ENCODE data around the gene PALM. TPM values are rescaled to one million over a fixed set of nuclear protein-coding genes. Genes with fewer than 3 reads are reported as not detected.

Gene PALM
- total and polyA plus RNA-seq, 9 of the 15 experiments (the other 6 are each of a cell fraction or from before 2014, with no cell fraction given), result 0.04 to 6.6 (median 1.7) TPM

GRCh38 chr19:685454-685931, 23.2 kb upstream of the PALM start:
- DNase-seq (ENCODE audit: extremely low read depth in 1 of 4, low spot score in 3 of 4), result no peak
- no peak for TF ChIP-seq ATF1 (CRISPR knock-in tag; IDR thresholded peaks at IDR 0.05)
- no peak for TF ChIP-seq ATF1 (tag; IDR thresholded peaks at IDR 0.05)
- no peak for TF ChIP-seq PHF8 (IDR thresholded peaks at IDR 0.05; ENCODE audit: borderline replicate concordance, low read length)
- no peak for TF ChIP-seq SUPT5H (IDR thresholded peaks at IDR 0.05)
- TF ChIP-seq, protein P1, sequence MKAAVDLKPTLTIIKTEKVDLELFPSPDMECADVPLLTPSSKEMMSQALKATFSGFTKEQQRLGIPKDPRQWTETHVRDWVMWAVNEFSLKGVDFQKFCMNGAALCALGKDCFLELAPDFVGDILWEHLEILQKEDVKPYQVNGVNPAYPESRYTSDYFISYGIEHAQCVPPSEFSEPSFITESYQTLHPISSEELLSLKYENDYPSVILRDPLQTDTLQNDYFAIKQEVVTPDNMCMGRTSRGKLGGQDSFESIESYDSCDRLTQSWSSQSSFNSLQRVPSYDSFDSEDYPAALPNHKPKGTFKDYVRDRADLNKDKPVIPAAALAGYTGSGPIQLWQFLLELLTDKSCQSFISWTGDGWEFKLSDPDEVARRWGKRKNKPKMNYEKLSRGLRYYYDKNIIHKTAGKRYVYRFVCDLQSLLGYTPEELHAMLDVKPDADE (conservative IDR thresholded peaks at IDR 0.05; ENCODE audit: control insufficient read depth, low read depth, low read length), result no peak
- TF ChIP-seq, protein P2, sequence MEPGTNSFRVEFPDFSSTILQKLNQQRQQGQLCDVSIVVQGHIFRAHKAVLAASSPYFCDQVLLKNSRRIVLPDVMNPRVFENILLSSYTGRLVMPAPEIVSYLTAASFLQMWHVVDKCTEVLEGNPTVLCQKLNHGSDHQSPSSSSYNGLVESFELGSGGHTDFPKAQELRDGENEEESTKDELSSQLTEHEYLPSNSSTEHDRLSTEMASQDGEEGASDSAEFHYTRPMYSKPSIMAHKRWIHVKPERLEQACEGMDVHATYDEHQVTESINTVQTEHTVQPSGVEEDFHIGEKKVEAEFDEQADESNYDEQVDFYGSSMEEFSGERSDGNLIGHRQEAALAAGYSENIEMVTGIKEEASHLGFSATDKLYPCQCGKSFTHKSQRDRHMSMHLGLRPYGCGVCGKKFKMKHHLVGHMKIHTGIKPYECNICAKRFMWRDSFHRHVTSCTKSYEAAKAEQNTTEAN (CRISPR knock-in tag; IDR thresholded peaks at IDR 0.05), result no peak
- no peak for TF ChIP-seq PCBP1 (IDR thresholded peaks at IDR 0.05; ENCODE audit: low read depth, low read length, poor library complexity, severe bottlenecking)
- peak; percentile 35; the same call in 1 of the 2 replicates for TF ChIP-seq ZBTB7A (IDR thresholded peaks at IDR 0.05; ENCODE audit: borderline replicate concordance, control insufficient read depth, low read depth, low read length)
- CTCF ChIA-PET (ENCODE audit: low intra/inter-chr PET ratio), result no interaction called here
- in situ Hi-C loops (cut with MboI) (no loop called here), intact Hi-C loops (cut with micrococcal nuclease) (no loop called here)
- POLR2A ChIA-PET, result interaction anchor here (0.6 to 1.4 kb wide), 2 partner anchors 13 to 202 kb away, joined by 3 read pairs; no protein-coding TSS in a partner anchor
- H3K4me1 ChIP-seq (replicated peaks in 1 of 2; ENCODE audit: control insufficient read depth in 2 of 2, insufficient read depth in 2 of 2, low read length in 2 of 2), result peaks cover 0 to 45% of the 10 kb centered on the region in 2 experiments; a peak in 2 of 5 replicates
- H3K79me2 ChIP-seq (ENCODE audit: control insufficient read depth, insufficient read depth, low read length), result no peaks in the 10 kb centered on the region
- peaks cover 2% of the 10 kb centered on the region for H3K9me1 ChIP-seq (ENCODE audit: control insufficient read depth, insufficient read depth, low read length)
- H3K4me3 ChIP-seq, result no peak overlapping the region
- no peaks in the 10 kb centered on the region for H3K9me3 ChIP-seq (replicated peaks; ENCODE audit: control insufficient read depth, insufficient read depth, low read depth, low read length)
- no peaks in the 10 kb centered on the region for H3K27me3 ChIP-seq (ENCODE audit: control insufficient read depth in 2 of 2, insufficient read depth in 2 of 2, low read length in 2 of 2)
- no peak overlapping the region for H3K4me2 ChIP-seq (ENCODE audit: insufficient read depth, low read length)
- no peak for ATAC-seq
- H4K20me1 ChIP-seq (replicated peaks; ENCODE audit: control insufficient read depth, insufficient read depth, low read length), result no peaks in the 10 kb centered on the region
- H2AFZ ChIP-seq (ENCODE audit: low read depth, low read length), result no peak overlapping the region
- no peaks in the 10 kb centered on the region for H3K36me3 ChIP-seq (ENCODE audit: control insufficient read depth, insufficient read depth, low read length)
- WGBS (ENCODE audit: insufficient coverage, low coverage, missing lambda C conversion rate), result 79% methylated on average over 24 of the region's 31 CpGs
- H3K27ac ChIP-seq (ENCODE audit: extremely low read depth, low read depth, low read length), result no peak overlapping the region
- no peak for FAIRE-seq
- no peak overlapping the region for H3K9ac ChIP-seq (ENCODE audit: insufficient read depth in 1 of 2, low read depth in 2 of 2, low read length in 2 of 2)
- no TSS peak for BruUV-seq (replicated peaks)

Data from K562 (cell line).